GM18868 (cell line): ENCODE data around the gene ULK2.
A peak's percentile ranks its signal among the peaks of the same experiment; 100 is the strongest.
"Not testable (repeated sequence)": the region's sequence is repeated elsewhere in the genome, so short reads cannot be mapped to it uniquely, and the experiment has no call there.

ENCODE experiments used
- ATAC-seq: cut with Tn5 transposase; IDR thresholded peaks from one replicate; pipeline ENCODE4 v1.9.1; 2021; ENCODE audit warnings: mild to moderate bottlenecking, moderate library complexity; ENCODE audit not compliant: unreplicated experiment

The ULK2 gene

GRCh38 chr17:19867329-19868078, at the start of gene ULK2:
TSS of gene ULK2 (minus strand) at chr17:19867936. CDS start at chr17:19867417, 519 bp downstream.
- peak; percentile 63 for ATAC-seq

GRCh38 chr17:19915245-19915978, 47.7 kb upstream of the ULK2 start:
- no peak for ATAC-seq

GRCh38 chr17:19911033-19911432, 43.3 kb upstream of the ULK2 start:
- ATAC-seq: no peak

GRCh38 chr17:19909139-19909538, 41.4 kb upstream of the ULK2 start:
- no peak for ATAC-seq

GRCh38 chr17:19905502-19905901, 37.8 kb upstream of the ULK2 start:
- no peak for ATAC-seq

- ATAC-seq: no peak
Observed at GRCh38 chr17:19904924-19905323, 37.2 kb upstream of the ULK2 start.

- ATAC-seq: no peak
Observed at GRCh38 chr17:19904412-19904811, 36.7 kb upstream of the ULK2 start.

GRCh38 chr17:19900809-19901208, 33.1 kb upstream of the ULK2 start:
- ATAC-seq: no peak

GRCh38 chr17:19897903-19898302, 30.2 kb upstream of the ULK2 start:
- ATAC-seq: no peak

- ATAC-seq: no peak
Observed at GRCh38 chr17:19897090-19897837, 29.5 kb upstream of the ULK2 start.

- no peak for ATAC-seq
Observed at GRCh38 chr17:19896679-19897078, 28.9 kb upstream of the ULK2 start.

GRCh38 chr17:19890554-19890953, 22.8 kb upstream of the ULK2 start:
- not testable (repeated sequence) for ATAC-seq

- ATAC-seq: not testable (repeated sequence)
Observed at GRCh38 chr17:19890001-19890400, 22.3 kb upstream of the ULK2 start.

- ATAC-seq: no peak
Observed at GRCh38 chr17:19886116-19886515, 18.4 kb upstream of the ULK2 start.

GRCh38 chr17:19883537-19884215, 15.9 kb upstream of the ULK2 start:
- no peak for ATAC-seq

- ATAC-seq: no peak
Observed at GRCh38 chr17:19880393-19880792, 12.7 kb upstream of the ULK2 start.

GRCh38 chr17:19877364-19877945, 9.7 kb upstream of the ULK2 start:
- ATAC-seq: no peak

- ATAC-seq: no peak
Observed at GRCh38 chr17:19876529-19877161, 8.9 kb upstream of the ULK2 start.

- ATAC-seq: no peak
Observed at GRCh38 chr17:19874256-19874655, 6.5 kb upstream of the ULK2 start.

GRCh38 chr17:19873346-19873745, 5.6 kb upstream of the ULK2 start:
- no peak for ATAC-seq
